OCI-LY1 (cell line): ENCODE measurements around the gene C8G.

Source experiments
- H2AFZ ChIP-seq: fragments of 200-600 bp; sonication (generic), shearing (Covaris generic); 2 replicates; pipeline ENCODE4 v1.6.0; 2014; ENCODE audit warnings: antibody characterized with exemption, mild to moderate bottlenecking, low read length
- H3F3A ChIP-seq: fragments of 200-600 bp; sonication (generic), shearing (Covaris generic); 2 replicates; pipeline ENCODE4 v1.6.0; 2014; ENCODE audit warnings: mild to moderate bottlenecking, antibody characterized with exemption, low read length, moderate library complexity; ENCODE audit not compliant: insufficient read depth
- H3K27ac ChIP-seq: fragments of 200-600 bp; sonication (generic); 2 replicates; pipeline ENCODE4 v1.5.1; 2014; ENCODE audit warnings: low read length, mixed run types, mild to moderate bottlenecking, low read depth; ENCODE audit not compliant: poor library complexity, severe bottlenecking
- H3K27me3 ChIP-seq: fragments of 200-600 bp; sonication (generic); 2 replicates; pipeline ENCODE4 v1.6.0; 2014; ENCODE audit warnings: antibody characterized with exemption, mild to moderate bottlenecking, low read length, moderate library complexity; ENCODE audit not compliant: insufficient read depth
- H3K36me3 ChIP-seq: fragments of 200-600 bp; sonication (generic); 2 replicates; pipeline ENCODE4 v1.6.1; 2014; ENCODE audit warnings: mild to moderate bottlenecking, antibody characterized with exemption, low read length, moderate library complexity, mixed read lengths; ENCODE audit not compliant: insufficient read depth
- H3K4me1 ChIP-seq: fragments of 200-600 bp; sonication (generic); 2 replicates; pipeline ENCODE4 v1.5.1; 2014; ENCODE audit warnings: mild to moderate bottlenecking, low read length, moderate library complexity; ENCODE audit not compliant: insufficient read depth, severe bottlenecking
- H3K4me2 ChIP-seq: fragments of 200-600 bp; sonication (generic), shearing (Covaris generic); 2 replicates; pipeline ENCODE4 v1.6.1; 2014; ENCODE audit warnings: low read length
- H3K4me3 ChIP-seq: fragments of 200-600 bp; sonication (generic); 2 replicates; pipeline ENCODE4 v1.5.1; 2014; ENCODE audit warnings: low read length, low read depth, mild to moderate bottlenecking, mixed read lengths; ENCODE audit not compliant: poor library complexity, severe bottlenecking
- H3K79me2 ChIP-seq: fragments of 200-600 bp; shearing (Covaris generic); 2 replicates; pipeline ENCODE4 v1.6.1; 2016; ENCODE audit warnings: mixed run types, low read length, mixed read lengths; ENCODE audit not compliant: insufficient read depth
- H3K9ac ChIP-seq: fragments of 200-600 bp; sonication (generic), shearing (Covaris generic); 2 replicates; pipeline ENCODE4 v1.6.1; 2014; ENCODE audit warnings: mild to moderate bottlenecking, low read length, mixed read lengths
- H3K9me2 ChIP-seq: fragments of 200-600 bp; sonication (generic), shearing (Covaris generic); 2 replicates; pipeline ENCODE4 v1.6.1; 2014; ENCODE audit warnings: low read depth, mild to moderate bottlenecking, low read length, mixed read lengths
- H3K9me3 ChIP-seq: fragments of 200-600 bp; shearing (Covaris generic); 2 replicates; pipeline ENCODE4 v1.6.1; 2014; ENCODE audit warnings: low read length, mixed read lengths
- H4K20me1 ChIP-seq: fragments of 200-600 bp; sonication (generic), shearing (Covaris generic); 2 replicates; pipeline ENCODE4 v1.6.0; 2016; ENCODE audit warnings: mild to moderate bottlenecking, low read length; ENCODE audit not compliant: insufficient read depth
- EZH2 ChIP-seq: fragments of 200-600 bp; sonication (generic), shearing (Covaris generic); IDR thresholded peaks from 2 replicates; pipeline ENCODE4 v1.8.0; 2017; ENCODE audit warnings: borderline replicate concordance, mixed run types, mild to moderate bottlenecking, antibody characterized with exemption, low read length, moderate library complexity, mixed read lengths
- TF ChIP-seq, protein P1 (sequence below): fragments of 200-600 bp; sonication (generic), shearing (Covaris generic); IDR thresholded peaks from 2 replicates; pipeline ENCODE4 v1.5.1; 2017; ENCODE audit warnings: mild to moderate bottlenecking, antibody characterized with exemption, low read length, moderate library complexity, mixed read lengths

C8G gene

DNA sequence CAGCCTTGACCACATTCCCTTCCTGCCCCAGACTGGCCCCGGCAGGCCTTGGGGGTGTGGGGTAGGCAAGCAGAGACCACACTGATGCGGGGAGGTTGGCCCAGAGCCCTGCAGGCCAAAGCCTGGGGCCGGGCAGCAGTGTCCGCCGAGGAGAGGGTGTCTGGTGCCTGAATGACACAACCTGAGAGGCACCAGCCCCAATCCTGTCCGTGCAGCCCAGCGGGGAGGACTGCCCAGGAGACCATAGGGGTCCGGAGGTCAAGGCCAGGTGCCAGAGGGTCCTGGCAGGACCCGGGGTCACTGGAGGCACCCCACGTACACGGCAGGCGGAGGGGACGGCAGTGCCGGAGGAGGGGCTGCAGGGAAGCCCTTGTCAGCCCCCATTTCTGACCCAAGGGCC, 26.7 kb downstream of the C8G start:
- Histone ChIP-seq H3K4me2 (no peak overlapping the region), H3K9ac (no peak overlapping the region), H3K4me3 (no peak overlapping the region), H3K79me2 (no peaks in the 10 kb centered on the region), H3K9me3 (no peaks in the 10 kb centered on the region), H2AFZ (no peak overlapping the region), H3K9me2 (no peaks in the 10 kb centered on the region), H3K27me3 (peaks cover 4% of the 10 kb centered on the region; the same call in 1 of the 2 replicates), H4K20me1 (no peaks in the 10 kb centered on the region), H3K27ac (no peak overlapping the region), H3F3A (no peaks in the 10 kb centered on the region), H3K4me1 (no peaks in the 10 kb centered on the region), H3K36me3 (no peaks in the 10 kb centered on the region)
- no peak for TF ChIP-seq EZH2
- TF ChIP-seq, protein P1, sequence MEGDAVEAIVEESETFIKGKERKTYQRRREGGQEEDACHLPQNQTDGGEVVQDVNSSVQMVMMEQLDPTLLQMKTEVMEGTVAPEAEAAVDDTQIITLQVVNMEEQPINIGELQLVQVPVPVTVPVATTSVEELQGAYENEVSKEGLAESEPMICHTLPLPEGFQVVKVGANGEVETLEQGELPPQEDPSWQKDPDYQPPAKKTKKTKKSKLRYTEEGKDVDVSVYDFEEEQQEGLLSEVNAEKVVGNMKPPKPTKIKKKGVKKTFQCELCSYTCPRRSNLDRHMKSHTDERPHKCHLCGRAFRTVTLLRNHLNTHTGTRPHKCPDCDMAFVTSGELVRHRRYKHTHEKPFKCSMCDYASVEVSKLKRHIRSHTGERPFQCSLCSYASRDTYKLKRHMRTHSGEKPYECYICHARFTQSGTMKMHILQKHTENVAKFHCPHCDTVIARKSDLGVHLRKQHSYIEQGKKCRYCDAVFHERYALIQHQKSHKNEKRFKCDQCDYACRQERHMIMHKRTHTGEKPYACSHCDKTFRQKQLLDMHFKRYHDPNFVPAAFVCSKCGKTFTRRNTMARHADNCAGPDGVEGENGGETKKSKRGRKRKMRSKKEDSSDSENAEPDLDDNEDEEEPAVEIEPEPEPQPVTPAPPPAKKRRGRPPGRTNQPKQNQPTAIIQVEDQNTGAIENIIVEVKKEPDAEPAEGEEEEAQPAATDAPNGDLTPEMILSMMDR, result no peak

DNA sequence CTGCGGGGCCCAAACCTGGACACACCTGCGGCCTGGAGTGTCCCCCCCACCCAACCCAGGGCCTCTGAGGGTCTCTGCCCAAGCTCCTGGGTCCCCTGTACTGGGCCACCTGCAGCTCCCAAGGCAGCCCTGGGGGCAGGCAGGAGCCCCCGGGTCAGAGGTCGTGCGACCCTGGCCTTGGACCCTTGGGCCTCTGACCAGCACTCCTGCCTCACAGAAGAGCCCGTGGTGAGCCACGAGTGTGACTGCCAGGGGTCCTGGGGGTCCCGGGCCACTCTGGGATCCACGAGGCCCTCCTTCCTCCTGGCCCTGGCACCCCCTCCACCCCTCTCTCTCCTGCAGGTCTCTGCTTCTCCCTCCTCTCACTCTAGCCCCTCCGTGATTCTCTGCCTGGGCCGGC, 27.3 kb downstream of the C8G start:
- H3K79me2 ChIP-seq, result no peaks in the 10 kb centered on the region
- no peak overlapping the region for H3K4me3 ChIP-seq

DNA sequence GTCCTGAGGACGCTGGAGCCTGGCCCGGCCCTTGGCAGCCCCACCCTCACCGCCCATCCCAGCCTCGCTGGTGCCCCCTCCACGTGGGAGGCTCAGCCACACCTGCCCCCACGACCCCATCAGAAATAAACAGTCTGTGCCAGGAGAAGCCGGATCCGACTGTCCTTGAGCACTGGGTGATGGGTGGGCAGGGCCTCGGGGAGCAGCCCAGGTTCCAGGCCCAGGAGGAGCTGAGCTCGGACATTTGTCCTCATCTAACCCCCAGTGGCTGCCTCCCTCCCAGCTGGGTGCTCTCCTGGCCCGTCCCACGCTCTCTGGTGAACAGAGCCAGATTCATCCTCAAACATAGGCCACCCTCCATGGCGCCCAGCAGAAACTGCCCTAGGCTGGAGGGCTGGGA, 27.7 kb downstream of the C8G start:
- H3K4me3 ChIP-seq, result no peak overlapping the region
- H3K36me3 ChIP-seq, result no peaks in the 10 kb centered on the region
- H2AFZ ChIP-seq, result no peak overlapping the region
- H3K79me2 ChIP-seq, result no peaks in the 10 kb centered on the region
- no peaks in the 10 kb centered on the region for H3K9me3 ChIP-seq
- TF ChIP-seq EZH2, result no peak
- TF ChIP-seq, protein P1, result no peak
- peaks cover 4% of the 10 kb centered on the region; the same call in 1 of the 2 replicates for H3K27me3 ChIP-seq
- H3K9me2 ChIP-seq, result no peaks in the 10 kb centered on the region
- no peaks in the 10 kb centered on the region for H4K20me1 ChIP-seq
- no peaks in the 10 kb centered on the region for H3F3A ChIP-seq
- H3K27ac ChIP-seq, result no peak overlapping the region
- no peak overlapping the region for H3K4me2 ChIP-seq
- H3K9ac ChIP-seq, result no peak overlapping the region
- H3K4me1 ChIP-seq, result no peaks in the 10 kb centered on the region

More for the DNA sequence above, 27.3 kb downstream of the C8G start:
- TF ChIP-seq, protein P1, result no peak
- no peak for TF ChIP-seq EZH2
- no peaks in the 10 kb centered on the region for H3K9me3 ChIP-seq
- no peaks in the 10 kb centered on the region for H3K9me2 ChIP-seq
- H3K27ac ChIP-seq, result no peak overlapping the region
- H3F3A ChIP-seq, result no peaks in the 10 kb centered on the region
- no peaks in the 10 kb centered on the region for H3K36me3 ChIP-seq
- no peak overlapping the region for H3K4me2 ChIP-seq
- no peak overlapping the region for H2AFZ ChIP-seq
- H4K20me1 ChIP-seq, result no peaks in the 10 kb centered on the region
- peaks cover 4% of the 10 kb centered on the region; the same call in 1 of the 2 replicates for H3K27me3 ChIP-seq
- no peak overlapping the region for H3K9ac ChIP-seq
- H3K4me1 ChIP-seq, result no peaks in the 10 kb centered on the region
